ENCODE measurements around the gene RAB36.

GRCh38 chr22:23105304-23105703 is 40.0 kb upstream of the RAB36 start:
- TF ChIP-seq, protein P1, sequence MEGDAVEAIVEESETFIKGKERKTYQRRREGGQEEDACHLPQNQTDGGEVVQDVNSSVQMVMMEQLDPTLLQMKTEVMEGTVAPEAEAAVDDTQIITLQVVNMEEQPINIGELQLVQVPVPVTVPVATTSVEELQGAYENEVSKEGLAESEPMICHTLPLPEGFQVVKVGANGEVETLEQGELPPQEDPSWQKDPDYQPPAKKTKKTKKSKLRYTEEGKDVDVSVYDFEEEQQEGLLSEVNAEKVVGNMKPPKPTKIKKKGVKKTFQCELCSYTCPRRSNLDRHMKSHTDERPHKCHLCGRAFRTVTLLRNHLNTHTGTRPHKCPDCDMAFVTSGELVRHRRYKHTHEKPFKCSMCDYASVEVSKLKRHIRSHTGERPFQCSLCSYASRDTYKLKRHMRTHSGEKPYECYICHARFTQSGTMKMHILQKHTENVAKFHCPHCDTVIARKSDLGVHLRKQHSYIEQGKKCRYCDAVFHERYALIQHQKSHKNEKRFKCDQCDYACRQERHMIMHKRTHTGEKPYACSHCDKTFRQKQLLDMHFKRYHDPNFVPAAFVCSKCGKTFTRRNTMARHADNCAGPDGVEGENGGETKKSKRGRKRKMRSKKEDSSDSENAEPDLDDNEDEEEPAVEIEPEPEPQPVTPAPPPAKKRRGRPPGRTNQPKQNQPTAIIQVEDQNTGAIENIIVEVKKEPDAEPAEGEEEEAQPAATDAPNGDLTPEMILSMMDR (IDR thresholded peaks at IDR 0.05): no peak
- TF ChIP-seq YY1 (IDR thresholded peaks at IDR 0.05; ENCODE audit: low read depth): no peak
- no peak for TF ChIP-seq FOXJ3 (CRISPR knock-in tag; IDR thresholded peaks at IDR 0.05)
- no peak for TF ChIP-seq RCOR1 (IDR thresholded peaks at IDR 0.05; ENCODE audit: low read length)
- no peak for TF ChIP-seq SIN3A (IDR thresholded peaks at IDR 0.05; ENCODE audit: borderline replicate concordance, low read depth, low read length)
- TF ChIP-seq EP300 (IDR thresholded peaks at IDR 0.05; ENCODE audit: borderline replicate concordance in 1 of 2, low read depth in 1 of 2, low read length in 1 of 2): no peak
- no peak for TF ChIP-seq POLR2AphosphoS5 (IDR thresholded peaks at IDR 0.05; ENCODE audit: low read depth, low read length)
- no peak for TF ChIP-seq TEAD4 (IDR thresholded peaks at IDR 0.05; ENCODE audit: borderline replicate concordance, insufficient read depth)
- TF ChIP-seq MAX (IDR thresholded peaks at IDR 0.05; ENCODE audit: low read depth): no peak
- TF ChIP-seq, protein P2, sequence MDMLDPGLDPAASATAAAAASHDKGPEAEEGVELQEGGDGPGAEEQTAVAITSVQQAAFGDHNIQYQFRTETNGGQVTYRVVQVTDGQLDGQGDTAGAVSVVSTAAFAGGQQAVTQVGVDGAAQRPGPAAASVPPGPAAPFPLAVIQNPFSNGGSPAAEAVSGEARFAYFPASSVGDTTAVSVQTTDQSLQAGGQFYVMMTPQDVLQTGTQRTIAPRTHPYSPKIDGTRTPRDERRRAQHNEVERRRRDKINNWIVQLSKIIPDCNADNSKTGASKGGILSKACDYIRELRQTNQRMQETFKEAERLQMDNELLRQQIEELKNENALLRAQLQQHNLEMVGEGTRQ (IDR thresholded peaks at IDR 0.05; ENCODE audit: borderline replicate concordance, low read depth, low read length): no peak
- no peak for TF ChIP-seq ELF1 (IDR thresholded peaks at IDR 0.05)
- no peak for TF ChIP-seq TCF12 (IDR thresholded peaks at IDR 0.05)
- no peak for TF ChIP-seq RAD21 (IDR thresholded peaks at IDR 0.05; ENCODE audit: low read length)

Data from SK-N-SH (cell line).